NB4 (cell line): ENCODE measurements around the gene DLG2.
"Not testable (repeated sequence)": the region's sequence is repeated elsewhere in the genome, so short reads cannot be mapped to it uniquely, and the experiment has no call there.

Source experiments
- DNase-seq: peaks from one replicate; pipeline ENCODE4 v3.0.0; 2010; ENCODE audit warnings: low read depth
- H3K4me3 ChIP-seq: one replicate; pipeline ENCODE4 v1.5.1; 2011; ENCODE audit warnings: mild to moderate bottlenecking, low read depth, low read length, moderate library complexity
- MYC ChIP-seq: IDR thresholded peaks from 2 replicates; pipeline ENCODE4 v1.6.1; 2011; ENCODE audit warnings: low read depth, low read length
- POLR2A ChIP-seq: IDR thresholded peaks from 2 replicates; pipeline ENCODE4 v1.6.1; 2011; ENCODE audit warnings: mild to moderate bottlenecking; ENCODE audit not compliant: insufficient read length; ENCODE audit errors: extremely low read depth
- TF ChIP-seq, protein P1 (sequence below): IDR thresholded peaks from 2 replicates; pipeline ENCODE4 v1.6.1; 2011; ENCODE audit warnings: low read depth, low read length
- TF ChIP-seq, protein P2 (sequence below): IDR thresholded peaks from one replicate; pipeline ENCODE4 v1.5.1; 2012; ENCODE audit warnings: low read depth, low read length

The DLG2 gene

DNA sequence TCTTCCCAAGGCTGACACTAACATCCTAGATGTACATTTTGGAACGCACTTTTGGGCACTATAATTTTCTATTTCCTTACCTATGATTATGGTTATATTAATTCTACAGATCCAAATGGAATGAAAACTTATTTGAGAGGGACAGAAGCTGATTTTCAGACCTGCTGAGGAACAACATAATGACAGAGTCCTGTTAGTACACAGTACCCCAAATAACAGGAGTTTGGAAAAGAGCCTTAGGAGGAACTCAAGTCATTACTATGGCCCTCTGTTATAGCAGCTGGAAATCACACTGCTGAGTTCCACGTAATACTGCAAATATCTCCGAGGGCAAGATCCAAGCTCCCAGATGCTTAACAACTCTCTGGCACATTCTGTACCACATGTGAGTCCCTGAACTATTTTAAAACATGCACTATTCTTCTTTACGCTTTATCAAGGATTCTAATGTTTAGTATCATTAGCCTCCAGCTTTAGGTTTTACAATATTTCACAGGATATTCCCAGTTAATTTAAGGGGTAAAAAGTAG, 1313.2 kb downstream of the DLG2 start:
- no peak for DNase-seq
- TF ChIP-seq POLR2A (no peak), MYC (no peak)
- TF ChIP-seq, protein P1, sequence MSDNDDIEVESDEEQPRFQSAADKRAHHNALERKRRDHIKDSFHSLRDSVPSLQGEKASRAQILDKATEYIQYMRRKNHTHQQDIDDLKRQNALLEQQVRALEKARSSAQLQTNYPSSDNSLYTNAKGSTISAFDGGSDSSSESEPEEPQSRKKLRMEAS = no peak
- TF ChIP-seq, protein P2, sequence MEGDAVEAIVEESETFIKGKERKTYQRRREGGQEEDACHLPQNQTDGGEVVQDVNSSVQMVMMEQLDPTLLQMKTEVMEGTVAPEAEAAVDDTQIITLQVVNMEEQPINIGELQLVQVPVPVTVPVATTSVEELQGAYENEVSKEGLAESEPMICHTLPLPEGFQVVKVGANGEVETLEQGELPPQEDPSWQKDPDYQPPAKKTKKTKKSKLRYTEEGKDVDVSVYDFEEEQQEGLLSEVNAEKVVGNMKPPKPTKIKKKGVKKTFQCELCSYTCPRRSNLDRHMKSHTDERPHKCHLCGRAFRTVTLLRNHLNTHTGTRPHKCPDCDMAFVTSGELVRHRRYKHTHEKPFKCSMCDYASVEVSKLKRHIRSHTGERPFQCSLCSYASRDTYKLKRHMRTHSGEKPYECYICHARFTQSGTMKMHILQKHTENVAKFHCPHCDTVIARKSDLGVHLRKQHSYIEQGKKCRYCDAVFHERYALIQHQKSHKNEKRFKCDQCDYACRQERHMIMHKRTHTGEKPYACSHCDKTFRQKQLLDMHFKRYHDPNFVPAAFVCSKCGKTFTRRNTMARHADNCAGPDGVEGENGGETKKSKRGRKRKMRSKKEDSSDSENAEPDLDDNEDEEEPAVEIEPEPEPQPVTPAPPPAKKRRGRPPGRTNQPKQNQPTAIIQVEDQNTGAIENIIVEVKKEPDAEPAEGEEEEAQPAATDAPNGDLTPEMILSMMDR = no peak
- no peak overlapping the region for H3K4me3 ChIP-seq

DNA sequence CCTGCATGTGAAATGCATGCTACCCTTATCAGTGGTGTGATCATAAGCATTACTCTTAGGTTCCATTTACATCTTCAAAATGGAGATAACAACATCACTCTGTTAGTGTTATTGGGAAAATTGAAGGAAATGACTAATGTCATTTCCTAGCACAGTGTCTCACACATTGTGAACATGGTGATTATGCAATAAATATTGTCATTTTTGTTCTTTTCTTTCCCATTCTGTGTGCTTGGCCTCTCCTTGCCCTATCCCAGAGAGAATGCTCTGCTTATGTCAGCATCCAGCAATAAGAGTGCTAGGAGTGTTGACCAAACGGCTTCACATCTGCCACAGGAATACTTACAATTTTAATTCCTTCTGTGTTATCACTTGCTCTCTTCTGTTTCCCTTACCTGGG, 1316.9 kb downstream of the DLG2 start:
- no peak for TF ChIP-seq POLR2A
- TF ChIP-seq MYC = no peak
- TF ChIP-seq, protein P1 = no peak
- TF ChIP-seq, protein P2 = no peak
- DNase-seq = no peak
- H3K4me3 ChIP-seq = no peak overlapping the region

DNA sequence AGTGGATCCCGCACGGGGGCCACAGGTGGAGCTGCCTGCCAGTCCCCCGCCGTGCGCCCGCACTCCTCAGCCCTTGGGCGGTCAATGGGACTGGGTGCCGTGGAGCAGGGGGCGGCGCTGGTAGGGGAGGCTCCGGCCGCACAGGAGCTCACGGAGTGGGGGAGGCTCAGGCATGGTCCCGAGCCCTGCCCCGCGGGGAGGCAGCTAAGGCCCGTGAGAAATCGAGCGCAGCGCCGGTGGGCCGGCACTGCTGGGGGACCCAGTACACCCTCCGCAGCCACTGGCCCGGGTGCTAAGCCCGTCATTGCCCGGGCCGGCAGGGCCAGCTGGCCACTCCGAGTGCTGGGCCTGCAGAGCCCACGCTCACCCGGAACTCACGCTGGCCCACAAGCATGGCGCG, 1318.7 kb downstream of the DLG2 start:
- not testable (repeated sequence) for H3K4me3 ChIP-seq, DNase-seq

DNA sequence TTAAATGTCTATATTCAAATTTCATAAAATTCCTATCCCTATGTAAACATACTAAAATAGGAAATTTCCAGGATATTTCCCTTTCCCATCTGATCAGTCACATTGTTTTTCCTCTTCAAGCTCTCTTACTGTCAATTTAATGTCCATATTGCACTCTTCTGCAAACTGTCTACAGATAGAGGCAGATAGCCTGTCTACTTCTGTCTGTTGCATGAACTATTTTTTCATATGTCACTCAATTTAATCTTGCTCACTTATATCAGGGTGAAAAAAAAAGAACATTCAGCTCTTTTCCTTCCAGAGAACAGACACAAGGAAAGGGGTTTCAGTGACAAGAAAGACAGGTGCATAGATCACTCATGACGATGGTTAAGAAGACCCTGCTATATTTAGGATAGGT, 1327.1 kb downstream of the DLG2 start:
- no peak for DNase-seq
- no peak overlapping the region for H3K4me3 ChIP-seq
- TF ChIP-seq POLR2A (no peak), MYC (no peak)
- TF ChIP-seq, protein P1 = no peak
- TF ChIP-seq, protein P2 = no peak

DNA sequence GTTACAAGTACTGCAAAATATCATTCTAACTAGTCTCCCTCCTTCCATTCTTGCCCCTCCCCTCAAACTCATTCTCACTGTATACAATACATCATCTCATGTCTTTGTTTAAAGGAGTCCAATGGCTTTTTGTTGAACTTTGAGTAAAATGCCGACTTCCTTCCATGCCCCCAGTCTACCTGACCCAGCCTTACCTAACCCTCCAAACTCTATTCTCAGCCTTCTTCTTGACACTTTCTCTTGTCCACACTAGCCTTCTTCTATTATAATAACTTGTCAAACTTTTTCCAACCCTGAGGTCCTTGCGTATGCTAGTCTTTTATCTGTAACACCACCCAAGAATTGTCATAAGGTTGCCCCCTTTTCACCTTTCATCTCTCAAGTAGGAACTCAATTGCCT, 1329.6 kb downstream of the DLG2 start:
- no peak for DNase-seq
- TF ChIP-seq, protein P1 = no peak
- TF ChIP-seq, protein P2 = no peak
- TF ChIP-seq MYC = no peak
- TF ChIP-seq POLR2A = no peak
- H3K4me3 ChIP-seq = no peak overlapping the region

DNA sequence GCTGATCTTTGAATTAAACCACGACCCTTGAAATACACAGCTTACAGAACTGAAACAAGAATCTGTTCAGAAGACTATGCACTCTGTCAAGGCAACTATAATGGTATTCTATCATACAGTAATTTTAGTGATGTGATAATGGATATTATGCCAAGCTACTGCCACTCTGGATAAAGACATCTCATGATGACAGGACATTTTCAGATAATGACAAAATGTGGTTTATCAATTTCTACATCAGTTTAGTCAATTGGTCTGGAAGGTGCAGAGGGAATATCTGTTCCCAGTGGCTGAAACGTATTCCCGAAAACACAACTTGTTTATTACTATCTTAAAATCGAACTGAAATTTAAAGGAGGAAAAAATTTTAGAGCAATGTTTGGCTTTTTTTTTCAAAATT, 1331.3 kb downstream of the DLG2 start:
- DNase-seq = no peak
- TF ChIP-seq, protein P1 = no peak
- TF ChIP-seq MYC = no peak
- no peak for TF ChIP-seq POLR2A
- TF ChIP-seq, protein P2 = no peak
- no peak overlapping the region for H3K4me3 ChIP-seq
